ENCODE data around the gene UBQLN2.

- TF ChIP-seq CTCF (IDR thresholded peaks at IDR 0.05) (no peak), EP300 (IDR thresholded peaks at IDR 0.05) (no peak), POLR2A (IDR thresholded peaks at IDR 0.05) (no peak)
Measured at GRCh38 chrX:56550667-56551066, 12.8 kb upstream of the UBQLN2 start.

Measured in tibial nerve (tissue), 4 donors.